ENCODE data around the gene JARID2.

DNA sequence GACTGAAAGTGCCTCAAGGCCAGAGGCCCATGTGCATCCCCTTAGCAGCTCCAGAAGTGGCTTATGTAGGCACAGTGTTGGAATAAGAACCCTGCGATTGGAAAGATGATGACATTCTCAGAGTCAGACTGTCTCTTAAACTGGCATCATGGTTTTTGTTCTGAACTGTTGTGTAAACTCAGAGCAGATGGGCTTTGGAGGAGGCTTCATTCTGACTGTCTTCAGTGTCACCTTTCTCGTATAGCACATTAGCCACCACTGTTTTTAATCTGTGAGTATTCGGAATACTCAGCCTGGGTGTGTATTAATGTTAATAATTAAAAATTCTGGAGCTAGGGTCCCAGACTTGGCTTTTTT, 140.9 kb downstream of the JARID2 start:
- TF ChIP-seq, protein P1, sequence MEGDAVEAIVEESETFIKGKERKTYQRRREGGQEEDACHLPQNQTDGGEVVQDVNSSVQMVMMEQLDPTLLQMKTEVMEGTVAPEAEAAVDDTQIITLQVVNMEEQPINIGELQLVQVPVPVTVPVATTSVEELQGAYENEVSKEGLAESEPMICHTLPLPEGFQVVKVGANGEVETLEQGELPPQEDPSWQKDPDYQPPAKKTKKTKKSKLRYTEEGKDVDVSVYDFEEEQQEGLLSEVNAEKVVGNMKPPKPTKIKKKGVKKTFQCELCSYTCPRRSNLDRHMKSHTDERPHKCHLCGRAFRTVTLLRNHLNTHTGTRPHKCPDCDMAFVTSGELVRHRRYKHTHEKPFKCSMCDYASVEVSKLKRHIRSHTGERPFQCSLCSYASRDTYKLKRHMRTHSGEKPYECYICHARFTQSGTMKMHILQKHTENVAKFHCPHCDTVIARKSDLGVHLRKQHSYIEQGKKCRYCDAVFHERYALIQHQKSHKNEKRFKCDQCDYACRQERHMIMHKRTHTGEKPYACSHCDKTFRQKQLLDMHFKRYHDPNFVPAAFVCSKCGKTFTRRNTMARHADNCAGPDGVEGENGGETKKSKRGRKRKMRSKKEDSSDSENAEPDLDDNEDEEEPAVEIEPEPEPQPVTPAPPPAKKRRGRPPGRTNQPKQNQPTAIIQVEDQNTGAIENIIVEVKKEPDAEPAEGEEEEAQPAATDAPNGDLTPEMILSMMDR (optimal IDR thresholded peaks at IDR 0.05 in 1 of 3, IDR thresholded peaks at IDR 0.05 in 1 of 3, conservative IDR thresholded peaks at IDR 0.05 in 1 of 3; ENCODE audit: extremely low read depth in 1 of 3, insufficient read depth in 2 of 3, low read length in 3 of 3): no peak
- TF ChIP-seq EZH2 (IDR thresholded peaks at IDR 0.05; ENCODE audit: low read length): no peak

All from keratinocyte (primary cell).